C4-2B (cell line): ENCODE data around the gene CYGB.
"Not testable (repeated sequence)": the region's sequence is repeated elsewhere in the genome, so short reads cannot be mapped to it uniquely, and the experiment has no call there.

ENCODE experiments used
- H3K27ac ChIP-seq: fragments of 450-650 bp; 2 replicates; pipeline ENCODE4 v1.5.1; 2017
- ZFX ChIP-seq: fragments of 450-650 bp; IDR thresholded peaks from 2 replicates; pipeline ENCODE4 v1.6.1; 2017
- TF ChIP-seq, protein P1 (sequence below): fragments of 450-650 bp; conservative IDR thresholded peaks from 2 replicates; pipeline ENCODE4 v1.5.1; 2017; ENCODE audit warnings: mild to moderate bottlenecking

Gene CYGB

DNA sequence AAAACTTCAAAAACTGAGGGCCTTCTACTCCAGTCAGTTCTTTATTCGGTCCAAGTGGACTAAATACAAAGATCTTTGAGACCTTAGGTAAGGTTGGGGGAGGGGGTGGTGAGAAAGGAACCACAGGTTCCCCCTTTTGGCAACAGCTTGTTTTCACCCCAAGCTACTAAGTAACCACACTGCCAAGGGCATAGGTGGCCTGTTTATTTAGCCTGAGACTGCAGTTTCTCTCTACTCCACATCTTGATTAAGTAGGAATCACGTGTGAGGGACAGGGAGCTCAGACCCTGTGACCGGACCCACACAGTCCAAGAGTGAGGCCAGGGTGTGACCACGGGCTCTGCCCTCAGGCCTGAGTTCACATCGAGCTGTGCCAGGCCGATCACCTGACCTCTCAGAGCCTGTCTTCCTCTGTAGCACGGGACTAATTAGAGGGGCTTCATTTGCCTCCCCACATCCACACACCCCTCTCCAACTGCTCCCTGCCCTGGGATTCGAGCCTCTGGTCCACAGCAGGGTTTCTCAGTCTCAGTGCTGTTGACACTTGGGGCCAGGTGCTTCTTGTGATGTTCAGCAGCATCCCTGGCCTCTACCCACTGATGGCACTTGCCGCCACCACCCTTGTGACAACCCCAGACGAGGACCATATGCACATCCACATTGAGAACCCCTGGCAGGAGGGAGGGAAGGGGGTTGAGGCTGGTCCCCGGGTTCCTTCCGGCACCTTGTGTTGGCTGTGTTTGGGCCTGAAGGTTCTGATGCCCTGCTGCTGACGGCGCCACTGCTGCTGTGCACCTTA lies 30.3 kb upstream of the CYGB start:
- TF ChIP-seq, protein P1, sequence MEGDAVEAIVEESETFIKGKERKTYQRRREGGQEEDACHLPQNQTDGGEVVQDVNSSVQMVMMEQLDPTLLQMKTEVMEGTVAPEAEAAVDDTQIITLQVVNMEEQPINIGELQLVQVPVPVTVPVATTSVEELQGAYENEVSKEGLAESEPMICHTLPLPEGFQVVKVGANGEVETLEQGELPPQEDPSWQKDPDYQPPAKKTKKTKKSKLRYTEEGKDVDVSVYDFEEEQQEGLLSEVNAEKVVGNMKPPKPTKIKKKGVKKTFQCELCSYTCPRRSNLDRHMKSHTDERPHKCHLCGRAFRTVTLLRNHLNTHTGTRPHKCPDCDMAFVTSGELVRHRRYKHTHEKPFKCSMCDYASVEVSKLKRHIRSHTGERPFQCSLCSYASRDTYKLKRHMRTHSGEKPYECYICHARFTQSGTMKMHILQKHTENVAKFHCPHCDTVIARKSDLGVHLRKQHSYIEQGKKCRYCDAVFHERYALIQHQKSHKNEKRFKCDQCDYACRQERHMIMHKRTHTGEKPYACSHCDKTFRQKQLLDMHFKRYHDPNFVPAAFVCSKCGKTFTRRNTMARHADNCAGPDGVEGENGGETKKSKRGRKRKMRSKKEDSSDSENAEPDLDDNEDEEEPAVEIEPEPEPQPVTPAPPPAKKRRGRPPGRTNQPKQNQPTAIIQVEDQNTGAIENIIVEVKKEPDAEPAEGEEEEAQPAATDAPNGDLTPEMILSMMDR: no peak
- no peak for TF ChIP-seq ZFX
- H3K27ac ChIP-seq: no peak overlapping the region

DNA sequence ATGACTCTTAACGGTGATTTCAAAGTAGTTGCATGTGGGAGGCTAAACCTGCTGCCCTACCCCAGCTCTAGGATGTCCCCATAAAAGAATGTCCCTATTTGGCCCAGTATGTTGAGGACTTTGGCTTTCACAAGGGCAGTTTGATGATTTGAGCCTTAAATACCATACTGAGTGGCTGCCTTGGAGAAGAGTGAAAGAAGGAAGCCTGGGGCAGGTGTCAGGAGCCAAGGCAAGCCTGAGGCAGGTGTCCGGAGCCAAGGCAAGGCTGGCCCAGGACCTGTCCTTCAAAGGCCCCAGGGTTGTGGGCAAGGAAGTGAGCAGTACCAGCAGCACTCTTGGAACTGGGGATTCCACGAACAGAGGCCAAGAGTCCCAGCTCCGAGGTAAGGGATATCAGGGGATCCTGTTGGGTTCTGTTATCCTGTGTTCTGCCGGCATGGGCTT lies 29.5 kb upstream of the CYGB start:
- no peak overlapping the region for H3K27ac ChIP-seq

DNA sequence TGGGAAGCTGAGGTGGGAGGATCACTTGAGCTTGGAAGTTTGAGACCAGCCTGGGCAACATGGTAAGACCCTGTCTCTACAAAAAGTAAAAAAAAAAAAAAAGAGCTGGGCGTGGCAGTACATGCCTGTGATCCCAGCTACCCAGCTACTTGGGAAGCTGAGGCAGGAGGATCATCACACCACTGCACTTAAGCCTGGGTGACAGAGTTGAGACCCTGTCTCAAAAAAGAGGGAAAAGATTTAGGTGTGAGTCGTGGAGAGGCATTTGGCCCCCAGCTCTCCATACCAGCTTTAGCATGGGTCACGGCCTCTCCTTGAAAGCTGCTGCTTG lies 29.1 kb upstream of the CYGB start:
- H3K27ac ChIP-seq: no peak overlapping the region

More for the DNA sequence above, 29.5 kb upstream of the CYGB start:
- no peak for TF ChIP-seq ZFX
- TF ChIP-seq, protein P1: no peak

DNA sequence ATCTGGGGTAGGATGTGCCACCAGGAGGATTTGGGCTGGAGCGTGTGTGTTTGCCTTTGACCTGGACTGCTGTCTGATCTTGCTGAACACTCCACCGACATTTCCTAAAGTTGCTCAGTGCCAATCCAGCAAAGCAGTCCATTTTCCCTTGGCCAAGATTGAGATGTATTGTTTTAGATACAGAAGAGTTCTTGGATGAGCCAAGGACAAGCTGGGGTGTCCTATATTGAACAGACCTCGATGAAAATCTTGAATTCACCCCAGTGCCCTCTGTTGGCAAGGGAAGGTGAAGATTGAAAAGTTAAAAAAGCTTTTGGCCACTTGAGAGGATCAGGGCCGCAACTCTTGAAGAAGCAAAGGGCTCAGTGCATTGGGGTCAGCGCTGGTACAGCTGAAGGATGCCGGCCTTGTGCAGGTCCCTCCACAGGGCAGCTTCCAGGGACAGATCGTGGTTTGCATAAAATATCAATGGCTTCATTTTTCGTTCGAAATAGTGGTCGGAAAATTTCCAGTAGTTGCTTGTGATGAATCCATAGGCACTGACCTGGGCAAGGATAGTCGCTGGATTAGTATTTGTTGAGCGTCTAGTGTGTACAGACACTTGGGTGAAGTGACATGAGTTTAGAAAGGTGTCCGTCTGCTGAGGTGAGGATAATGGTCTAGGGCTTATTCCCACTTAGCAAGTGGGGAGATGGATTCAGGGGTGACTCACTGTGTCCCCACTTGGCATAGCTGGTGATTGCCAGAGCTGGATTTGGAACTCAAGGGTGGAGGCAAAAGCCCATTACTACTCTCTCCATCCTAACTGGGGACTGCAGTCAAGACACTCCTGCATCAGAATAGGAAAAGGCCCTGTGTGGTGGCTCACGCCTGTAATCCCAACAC lies 28.5 kb upstream of the CYGB start:
- TF ChIP-seq ZFX: no peak
- H3K27ac ChIP-seq: no peak overlapping the region

More for the DNA sequence above, 29.1 kb upstream of the CYGB start:
- TF ChIP-seq ZFX: no peak
- TF ChIP-seq, protein P1: no peak

DNA sequence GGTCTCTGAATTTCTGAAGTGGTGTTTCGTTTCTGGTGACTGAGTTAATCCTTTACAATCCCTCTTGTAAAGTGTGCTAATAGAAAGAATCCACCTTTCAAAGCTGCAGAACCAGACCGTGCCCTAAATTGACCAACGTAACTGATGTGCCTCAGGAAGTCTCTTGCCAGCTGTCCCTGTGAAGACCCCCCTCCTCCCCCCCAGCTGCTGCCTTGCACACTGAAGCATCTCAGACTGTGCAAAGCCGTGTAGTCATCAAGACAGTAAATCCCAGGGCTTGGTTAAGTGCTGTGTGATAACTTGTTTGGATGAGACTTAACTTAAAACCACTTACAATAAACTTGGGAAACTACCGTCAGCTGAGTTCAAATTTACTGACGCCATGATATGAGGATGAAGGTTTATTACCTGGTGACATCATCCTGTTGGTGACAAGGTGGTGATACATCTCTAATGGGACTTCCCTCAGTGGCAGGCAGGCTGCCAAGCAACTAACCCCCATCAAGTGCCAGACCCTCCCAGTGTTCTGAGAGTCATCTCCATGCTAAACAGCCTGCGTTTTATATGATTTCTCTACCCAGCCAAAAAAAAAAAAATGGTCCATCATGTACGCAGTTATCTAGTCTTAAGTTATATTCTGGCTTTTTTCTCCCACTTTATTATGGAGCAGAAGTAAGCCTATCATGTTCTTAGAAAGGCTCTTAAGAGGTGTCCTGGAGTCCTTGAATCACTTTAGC lies 27.6 kb upstream of the CYGB start:
- H3K27ac ChIP-seq: not testable (repeated sequence)

DNA sequence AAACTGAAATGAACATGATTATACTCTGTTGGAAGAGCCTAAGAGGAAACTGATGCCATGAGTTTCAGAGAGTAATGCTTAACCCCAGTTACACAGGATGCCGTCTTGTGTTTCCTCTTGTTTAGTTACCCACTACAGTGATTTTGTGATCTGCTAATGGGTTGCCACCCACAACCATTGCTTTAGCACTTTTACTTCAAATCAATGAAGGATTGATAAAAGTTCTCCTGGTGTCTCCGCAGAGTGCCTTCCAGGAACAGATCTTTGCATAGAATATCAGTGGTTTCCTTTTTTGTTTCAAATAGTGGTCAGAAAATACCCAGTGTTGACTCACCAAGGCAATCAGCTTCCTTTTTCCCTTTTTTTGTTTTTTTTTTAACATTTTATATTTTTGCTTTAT lies 25.9 kb upstream of the CYGB start:
- H3K27ac ChIP-seq: not testable (repeated sequence)

DNA sequence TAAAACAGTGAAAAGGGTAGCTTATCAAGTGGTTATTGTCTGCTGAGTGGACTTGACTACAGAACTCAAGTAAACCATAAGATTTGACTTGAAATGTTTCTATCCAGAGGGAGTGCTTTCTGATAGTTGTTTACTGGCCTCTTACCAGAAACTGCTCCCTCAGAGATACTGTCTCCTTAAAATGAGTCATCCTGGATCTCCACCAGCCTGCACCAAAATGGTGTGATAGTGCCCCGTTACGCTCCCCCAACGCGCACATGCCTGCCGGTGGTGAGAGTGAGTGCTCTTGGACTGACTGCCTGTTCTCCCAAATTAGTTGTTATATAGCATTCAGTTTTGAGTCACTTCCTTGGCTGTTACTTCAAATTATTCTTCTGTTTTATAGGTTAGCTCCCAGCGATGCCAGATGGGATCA lies 25.2 kb upstream of the CYGB start:
- no peak for TF ChIP-seq ZFX
- TF ChIP-seq, protein P1: no peak
- no peak overlapping the region for H3K27ac ChIP-seq

DNA sequence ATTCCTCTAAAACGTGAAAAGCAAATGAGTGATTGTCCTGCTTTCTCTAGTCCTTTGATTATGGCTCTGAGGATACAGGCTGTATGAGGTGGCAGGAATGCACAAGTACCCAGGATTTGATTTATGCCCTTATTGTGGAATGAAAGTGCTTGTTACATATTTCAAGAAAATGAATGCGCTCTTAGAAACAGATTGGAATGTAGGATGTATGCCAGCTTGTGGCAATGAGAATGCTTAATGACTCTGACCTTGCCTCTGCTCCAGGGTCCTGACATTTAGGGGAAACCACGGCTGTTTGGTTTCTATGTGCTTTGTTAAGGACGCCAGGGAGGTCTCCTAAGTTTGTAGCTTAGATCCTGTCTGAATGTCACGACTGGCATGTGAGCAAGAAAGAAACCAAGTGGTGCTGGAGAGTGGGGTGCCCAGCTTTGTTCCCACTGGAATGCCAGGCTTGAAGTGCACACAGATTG lies 24.3 kb upstream of the CYGB start:
- TF ChIP-seq, protein P1: no peak
- TF ChIP-seq ZFX: no peak
- H3K27ac ChIP-seq: no peak overlapping the region
